NCI-H446 (cell line): ENCODE measurements around the gene IGF1R.
"Not testable (repeated sequence)": the region's sequence is repeated elsewhere in the genome, so short reads cannot be mapped to it uniquely, and the experiment has no call there.

Experiments used
- DNase-seq, 2 experiments: peaks; one replicate each; lab custom pipeline; 2025; lab: John Stamatoyannopoulos, UW

IGF1R gene

GRCh38 chr15:98999233-98999632 lies 350.9 kb downstream of the IGF1R start:
- DNase-seq, result no peak

- no peak for DNase-seq
These were observed 353.9 kb downstream of the IGF1R start for GRCh38 chr15:99002226-99002625.

- not testable (repeated sequence) for DNase-seq
These were observed 355.0 kb downstream of the IGF1R start for GRCh38 chr15:99003317-99003716.

GRCh38 chr15:99004998-99005974 lies 356.9 kb downstream of the IGF1R start:
- DNase-seq, result not testable (repeated sequence)

- DNase-seq, result no peak
These were observed 357.8 kb downstream of the IGF1R start for GRCh38 chr15:99006146-99006545.

GRCh38 chr15:99006904-99007495 lies 358.7 kb downstream of the IGF1R start:
- DNase-seq, result no peak

- DNase-seq, result no peak
These were observed 361.5 kb downstream of the IGF1R start for GRCh38 chr15:99009741-99010330.

GRCh38 chr15:99010768-99011167 lies 362.4 kb downstream of the IGF1R start:
- no peak for DNase-seq
